BE2C (cell line): ENCODE measurements around the gene PRCD.

Experiments used
- DNase-seq: peaks from one replicate; pipeline ENCODE4 v3.0.0-alpha.2; 2020
- H3K27me3 ChIP-seq: fragments of 250-450 bp; sonication (Bioruptor Pico); 2 replicates; pipeline ENCODE4 v1.5.1; 2020; ENCODE audit warnings: mild to moderate bottlenecking
- H3K36me3 ChIP-seq: fragments of 250-450 bp; sonication (Bioruptor Pico); 2 replicates; pipeline ENCODE4 v1.5.1; 2020; ENCODE audit warnings: mild to moderate bottlenecking
- H3K4me1 ChIP-seq: fragments of 250-450 bp; sonication (Bioruptor Pico); 2 replicates; pipeline ENCODE4 v1.5.1; 2020
- H3K4me3 ChIP-seq: 2 replicates; pipeline ENCODE4 v1.5.1; 2011; ENCODE audit warnings: low read depth, low read length
- H3K9me3 ChIP-seq: fragments of 250-450 bp; sonication (Bioruptor Pico); 2 replicates; pipeline ENCODE4 v1.5.1; 2020
- TF ChIP-seq, protein P1 (sequence below): IDR thresholded peaks from 2 replicates; pipeline ENCODE4 v1.5.1; 2012; ENCODE audit warnings: mild to moderate bottlenecking, low read depth, low read length

Gene PRCD

GRCh38 chr17:76574166-76574565 is 34.3 kb downstream of the PRCD start:
- DNase-seq, result no peak
- H3K27me3 ChIP-seq, result no peaks in the 10 kb centered on the region

DNA sequence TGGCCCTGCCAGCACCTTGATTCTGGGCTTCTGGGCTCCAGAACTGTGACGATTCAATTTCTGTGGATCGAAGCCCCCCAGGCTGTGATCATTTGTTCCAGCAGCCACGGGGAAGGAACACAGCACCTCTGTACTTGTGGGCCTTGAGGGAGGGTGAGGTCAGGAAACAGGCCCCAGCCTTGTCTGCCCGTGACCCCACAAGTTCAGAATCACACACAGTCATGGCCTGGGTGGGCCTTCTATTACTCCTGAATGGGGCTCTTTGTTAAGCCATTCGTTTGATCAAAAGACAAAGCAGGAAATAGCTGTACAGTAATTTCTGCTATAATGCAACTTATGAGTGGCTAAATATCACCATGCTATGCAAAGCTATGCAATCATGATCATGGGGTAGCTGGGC is 35.7 kb downstream of the PRCD start:
- Histone ChIP-seq H3K9me3 (no peaks in the 10 kb centered on the region), H3K36me3 (no peaks in the 10 kb centered on the region), H3K4me1 (no peaks in the 10 kb centered on the region), H3K4me3 (no peak overlapping the region), H3K27me3 (no peaks in the 10 kb centered on the region)
- TF ChIP-seq, protein P1, sequence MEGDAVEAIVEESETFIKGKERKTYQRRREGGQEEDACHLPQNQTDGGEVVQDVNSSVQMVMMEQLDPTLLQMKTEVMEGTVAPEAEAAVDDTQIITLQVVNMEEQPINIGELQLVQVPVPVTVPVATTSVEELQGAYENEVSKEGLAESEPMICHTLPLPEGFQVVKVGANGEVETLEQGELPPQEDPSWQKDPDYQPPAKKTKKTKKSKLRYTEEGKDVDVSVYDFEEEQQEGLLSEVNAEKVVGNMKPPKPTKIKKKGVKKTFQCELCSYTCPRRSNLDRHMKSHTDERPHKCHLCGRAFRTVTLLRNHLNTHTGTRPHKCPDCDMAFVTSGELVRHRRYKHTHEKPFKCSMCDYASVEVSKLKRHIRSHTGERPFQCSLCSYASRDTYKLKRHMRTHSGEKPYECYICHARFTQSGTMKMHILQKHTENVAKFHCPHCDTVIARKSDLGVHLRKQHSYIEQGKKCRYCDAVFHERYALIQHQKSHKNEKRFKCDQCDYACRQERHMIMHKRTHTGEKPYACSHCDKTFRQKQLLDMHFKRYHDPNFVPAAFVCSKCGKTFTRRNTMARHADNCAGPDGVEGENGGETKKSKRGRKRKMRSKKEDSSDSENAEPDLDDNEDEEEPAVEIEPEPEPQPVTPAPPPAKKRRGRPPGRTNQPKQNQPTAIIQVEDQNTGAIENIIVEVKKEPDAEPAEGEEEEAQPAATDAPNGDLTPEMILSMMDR, result no peak
- no peak for DNase-seq

More at GRCh38 chr17:76574166-76574565, 34.3 kb downstream of the PRCD start:
- Histone ChIP-seq H3K9me3 (no peaks in the 10 kb centered on the region), H3K36me3 (no peaks in the 10 kb centered on the region), H3K4me1 (no peaks in the 10 kb centered on the region), H3K4me3 (no peak overlapping the region)
- TF ChIP-seq, protein P1, result no peak

- H3K4me1 ChIP-seq, result no peaks in the 10 kb centered on the region
- no peaks in the 10 kb centered on the region for H3K36me3 ChIP-seq
- TF ChIP-seq, protein P1, result no peak
- H3K4me3 ChIP-seq, result no peak overlapping the region
- no peak for DNase-seq
- H3K9me3 ChIP-seq, result no peaks in the 10 kb centered on the region
- H3K27me3 ChIP-seq, result no peaks in the 10 kb centered on the region
These were observed 36.3 kb downstream of the PRCD start for GRCh38 chr17:76576189-76576588.

DNA sequence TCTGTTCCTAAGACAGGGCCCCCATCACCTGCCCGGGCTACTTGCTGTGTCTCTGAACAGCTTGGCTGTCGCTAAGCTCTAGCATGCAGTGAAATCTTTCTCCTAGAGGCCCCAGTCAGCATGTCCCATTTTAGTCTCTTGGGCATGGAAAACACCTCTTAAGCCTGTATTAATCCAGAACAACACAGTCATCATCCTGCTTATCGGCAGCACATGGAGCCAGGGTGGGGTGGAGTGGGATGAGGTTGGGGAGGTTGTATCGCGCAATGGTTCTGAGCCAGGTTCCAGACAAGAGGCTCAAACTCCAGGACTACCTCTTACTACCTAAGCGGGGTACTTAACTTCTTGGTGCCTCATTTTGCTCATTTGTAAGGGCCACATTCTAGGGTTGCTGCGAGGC is 38.0 kb downstream of the PRCD start:
- H3K36me3 ChIP-seq, result no peaks in the 10 kb centered on the region
- no peaks in the 10 kb centered on the region for H3K4me1 ChIP-seq
- H3K4me3 ChIP-seq, result no peak overlapping the region
- H3K27me3 ChIP-seq, result no peaks in the 10 kb centered on the region
- TF ChIP-seq, protein P1, result no peak
- no peaks in the 10 kb centered on the region for H3K9me3 ChIP-seq
- no peak for DNase-seq

DNA sequence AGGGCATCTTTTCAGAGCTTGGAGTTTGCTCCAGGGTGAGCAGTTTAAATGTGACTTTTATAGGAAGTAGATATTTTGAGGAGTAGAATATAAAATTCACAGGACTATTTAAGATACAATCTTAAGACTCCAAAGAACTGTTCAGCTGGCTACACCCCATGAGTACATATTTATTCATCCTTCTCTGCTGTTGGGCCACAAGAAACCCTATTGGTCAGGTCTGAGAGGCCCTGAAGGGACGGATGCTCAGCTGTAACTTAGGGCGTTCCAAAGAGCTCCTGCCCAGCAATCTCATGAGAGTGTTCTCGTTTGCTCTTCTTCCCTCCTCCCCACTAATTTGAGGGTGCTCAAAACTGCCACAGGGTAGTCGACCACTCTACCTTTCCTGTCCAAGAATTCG is 38.5 kb downstream of the PRCD start:
- H3K4me3 ChIP-seq, result no peak overlapping the region
- DNase-seq, result no peak
- no peaks in the 10 kb centered on the region for H3K4me1 ChIP-seq
- no peaks in the 10 kb centered on the region for H3K36me3 ChIP-seq
- H3K27me3 ChIP-seq, result no peaks in the 10 kb centered on the region
- TF ChIP-seq, protein P1, result no peak
- H3K9me3 ChIP-seq, result no peaks in the 10 kb centered on the region

- DNase-seq, result no peak
- Histone ChIP-seq H3K36me3 (no peaks in the 10 kb centered on the region), H3K27me3 (peaks cover 1% of the 10 kb centered on the region), H3K4me1 (no peaks in the 10 kb centered on the region), H3K9me3 (no peaks in the 10 kb centered on the region), H3K4me3 (no peak overlapping the region)
- TF ChIP-seq, protein P1, result no peak
These were observed 39.4 kb downstream of the PRCD start for GRCh38 chr17:76579281-76579680.
